ENCODE results near the gene CPLANE1.

CPLANE1 gene

GRCh38 chr5:37071901-37072581 lies 177.1 kb downstream of the CPLANE1 start:
- H2AK5ac ChIP-seq (ENCODE audit: low read length) = no peak overlapping the region
- WGBS (ENCODE audit: extremely low coverage, insufficient coverage, insufficient read length) = no CpG with 5 or more reads among the region's 1 CpG

GRCh38 chr5:37071487-37071886 lies 177.7 kb downstream of the CPLANE1 start:
- H3K9me3 ChIP-seq (ENCODE audit: insufficient read depth, low read depth, low read length) = no peaks in the 10 kb centered on the region
- no peak for DNase-seq
- H2BK120ac ChIP-seq (ENCODE audit: insufficient read depth, low read length, poor library complexity) = no peak overlapping the region
- H3K4me3 ChIP-seq (ENCODE audit: low read depth, low read length) = no peak overlapping the region
- H3K79me2 ChIP-seq (ENCODE audit: control insufficient read depth, insufficient read depth, low read length, poor library complexity) = no peaks in the 10 kb centered on the region
- no peak overlapping the region for H3K4me2 ChIP-seq (ENCODE audit: low read length)
- H3K23ac ChIP-seq (ENCODE audit: low read length) = no peak overlapping the region
- H2AFZ ChIP-seq (ENCODE audit: insufficient read depth, low read length, poor library complexity) = no peak overlapping the region
- H3K79me1 ChIP-seq (ENCODE audit: low read length) = no peaks in the 10 kb centered on the region
- H4K8ac ChIP-seq (ENCODE audit: low read depth, low read length) = no peak overlapping the region
- no peak overlapping the region for H4K91ac ChIP-seq (ENCODE audit: low read depth, low read length)
- no peak overlapping the region for H3K4ac ChIP-seq (ENCODE audit: low read depth, low read length)
- no peak overlapping the region for H2BK5ac ChIP-seq (ENCODE audit: low read depth, low read length, poor library complexity)
- H3K27ac ChIP-seq (ENCODE audit: low read depth, low read length) = no peak overlapping the region
- H2BK12ac ChIP-seq (ENCODE audit: low read length) = no peak overlapping the region
- H3K14ac ChIP-seq (ENCODE audit: low read length) = no peak overlapping the region
- no CpG with 5 or more reads among the region's 1 CpG for WGBS (ENCODE audit: extremely low coverage, insufficient coverage, insufficient read length)
- H3K9ac ChIP-seq (ENCODE audit: low read length) = no peak overlapping the region
- H3K4me1 ChIP-seq (ENCODE audit: control insufficient read depth in 1 of 2, insufficient read depth in 2 of 2, low read length in 2 of 2) = no peaks in the 10 kb centered on the region
- H3K18ac ChIP-seq (ENCODE audit: low read length) = no peak overlapping the region
- H3K36me3 ChIP-seq (ENCODE audit: control insufficient read depth in 1 of 2, insufficient read depth in 2 of 2, low read length in 2 of 2) = no peaks in the 10 kb centered on the region
- H3K27me3 ChIP-seq (ENCODE audit: insufficient read depth, low read length) = no peaks in the 10 kb centered on the region
- no peak overlapping the region for H4K12ac ChIP-seq (ENCODE audit: low read depth, low read length)
- no peak overlapping the region for H2AK5ac ChIP-seq (ENCODE audit: low read length)

More at GRCh38 chr5:37071901-37072581, 177.1 kb downstream of the CPLANE1 start:
- Histone ChIP-seq H2AFZ (ENCODE audit: insufficient read depth, low read length, poor library complexity) (no peak overlapping the region), H3K4me2 (ENCODE audit: low read length) (no peak overlapping the region), H3K4me1 (ENCODE audit: control insufficient read depth in 1 of 2, insufficient read depth in 2 of 2, low read length in 2 of 2) (no peaks in the 10 kb centered on the region), H3K4me3 (ENCODE audit: low read depth, low read length) (no peak overlapping the region), H3K27me3 (ENCODE audit: insufficient read depth, low read length) (no peaks in the 10 kb centered on the region), H4K12ac (ENCODE audit: low read depth, low read length) (no peak overlapping the region), H3K18ac (ENCODE audit: low read length) (no peak overlapping the region), H2BK120ac (ENCODE audit: insufficient read depth, low read length, poor library complexity) (no peak overlapping the region), H3K9ac (ENCODE audit: low read length) (no peak overlapping the region), H2BK5ac (ENCODE audit: low read depth, low read length, poor library complexity) (no peak overlapping the region), H3K36me3 (ENCODE audit: control insufficient read depth in 1 of 2, insufficient read depth in 2 of 2, low read length in 2 of 2) (no peaks in the 10 kb centered on the region), H3K4ac (ENCODE audit: low read depth, low read length) (no peak overlapping the region), H3K14ac (ENCODE audit: low read length) (no peak overlapping the region), H3K23ac (ENCODE audit: low read length) (no peak overlapping the region), H3K79me1 (ENCODE audit: low read length) (no peaks in the 10 kb centered on the region), H4K91ac (ENCODE audit: low read depth, low read length) (no peak overlapping the region), H4K8ac (ENCODE audit: low read depth, low read length) (no peak overlapping the region), H3K9me3 (ENCODE audit: insufficient read depth, low read depth, low read length) (no peaks in the 10 kb centered on the region), H3K79me2 (ENCODE audit: control insufficient read depth, insufficient read depth, low read length, poor library complexity) (no peaks in the 10 kb centered on the region), H2BK12ac (ENCODE audit: low read length) (no peak overlapping the region), H3K27ac (ENCODE audit: low read depth, low read length) (no peak overlapping the region)
- no peak for DNase-seq

- H3K79me1 ChIP-seq (ENCODE audit: low read length) = no peaks in the 10 kb centered on the region
- H3K4ac ChIP-seq (ENCODE audit: low read depth, low read length) = no peak overlapping the region
- H3K4me2 ChIP-seq (ENCODE audit: low read length) = no peak overlapping the region
- H4K8ac ChIP-seq (ENCODE audit: low read depth, low read length) = no peak overlapping the region
- no peak overlapping the region for H3K14ac ChIP-seq (ENCODE audit: low read length)
- no peak overlapping the region for H4K91ac ChIP-seq (ENCODE audit: low read depth, low read length)
- no peaks in the 10 kb centered on the region for H3K27me3 ChIP-seq (ENCODE audit: insufficient read depth, low read length)
- no peak for DNase-seq
- H3K79me2 ChIP-seq (ENCODE audit: control insufficient read depth, insufficient read depth, low read length, poor library complexity) = no peaks in the 10 kb centered on the region
- no CpG with 5 or more reads among the region's 9 CpGs for WGBS (ENCODE audit: extremely low coverage, insufficient coverage, insufficient read length)
- H3K9me3 ChIP-seq (ENCODE audit: insufficient read depth, low read depth, low read length) = no peaks in the 10 kb centered on the region
- H3K4me3 ChIP-seq (ENCODE audit: low read depth, low read length) = no peak overlapping the region
- no peak overlapping the region for H3K9ac ChIP-seq (ENCODE audit: low read length)
- H2BK12ac ChIP-seq (ENCODE audit: low read length) = no peak overlapping the region
- H4K12ac ChIP-seq (ENCODE audit: low read depth, low read length) = no peak overlapping the region
- H3K23ac ChIP-seq (ENCODE audit: low read length) = no peak overlapping the region
- H3K27ac ChIP-seq (ENCODE audit: low read depth, low read length) = no peak overlapping the region
- H2BK120ac ChIP-seq (ENCODE audit: insufficient read depth, low read length, poor library complexity) = no peak overlapping the region
- peaks cover 7 to 17% of the 10 kb centered on the region in 2 experiments for H3K36me3 ChIP-seq (ENCODE audit: control insufficient read depth in 1 of 2, insufficient read depth in 2 of 2, low read length in 2 of 2)
- no peak overlapping the region for H3K18ac ChIP-seq (ENCODE audit: low read length)
- no peak overlapping the region for H2AK5ac ChIP-seq (ENCODE audit: low read length)
- H3K4me1 ChIP-seq (ENCODE audit: control insufficient read depth in 1 of 2, insufficient read depth in 2 of 2, low read length in 2 of 2) = no peaks in the 10 kb centered on the region
- no peak overlapping the region for H2AFZ ChIP-seq (ENCODE audit: insufficient read depth, low read length, poor library complexity)
- no peak overlapping the region for H2BK5ac ChIP-seq (ENCODE audit: low read depth, low read length, poor library complexity)
Observed at GRCh38 chr5:37064442-37064841, 184.7 kb downstream of the CPLANE1 start.

- H2AFZ ChIP-seq (ENCODE audit: insufficient read depth, low read length, poor library complexity) = no peak overlapping the region
- no peak overlapping the region for H3K4ac ChIP-seq (ENCODE audit: low read depth, low read length)
- no peak overlapping the region for H4K8ac ChIP-seq (ENCODE audit: low read depth, low read length)
- H3K9me3 ChIP-seq (ENCODE audit: insufficient read depth, low read depth, low read length) = no peaks in the 10 kb centered on the region
- H3K23ac ChIP-seq (ENCODE audit: low read length) = no peak overlapping the region
- no peak overlapping the region for H2BK5ac ChIP-seq (ENCODE audit: low read depth, low read length, poor library complexity)
- no peak for DNase-seq
- no peak overlapping the region for H4K91ac ChIP-seq (ENCODE audit: low read depth, low read length)
- no peaks in the 10 kb centered on the region for H3K27me3 ChIP-seq (ENCODE audit: insufficient read depth, low read length)
- H3K79me2 ChIP-seq (ENCODE audit: control insufficient read depth, insufficient read depth, low read length, poor library complexity) = no peaks in the 10 kb centered on the region
- H3K4me2 ChIP-seq (ENCODE audit: low read length) = no peak overlapping the region
- peaks cover 11 to 20% of the 10 kb centered on the region in 2 experiments for H3K36me3 ChIP-seq (ENCODE audit: control insufficient read depth in 1 of 2, insufficient read depth in 2 of 2, low read length in 2 of 2)
- no CpG with 5 or more reads among the region's 7 CpGs for WGBS (ENCODE audit: extremely low coverage, insufficient coverage, insufficient read length)
- no peak overlapping the region for H2BK120ac ChIP-seq (ENCODE audit: insufficient read depth, low read length, poor library complexity)
- no peak overlapping the region for H3K9ac ChIP-seq (ENCODE audit: low read length)
- H3K79me1 ChIP-seq (ENCODE audit: low read length) = no peaks in the 10 kb centered on the region
- no peak overlapping the region for H3K18ac ChIP-seq (ENCODE audit: low read length)
- no peak overlapping the region for H4K12ac ChIP-seq (ENCODE audit: low read depth, low read length)
- H3K27ac ChIP-seq (ENCODE audit: low read depth, low read length) = no peak overlapping the region
- H2BK12ac ChIP-seq (ENCODE audit: low read length) = no peak overlapping the region
- H3K4me3 ChIP-seq (ENCODE audit: low read depth, low read length) = no peak overlapping the region
- H3K14ac ChIP-seq (ENCODE audit: low read length) = no peak overlapping the region
- H3K4me1 ChIP-seq (ENCODE audit: control insufficient read depth in 1 of 2, insufficient read depth in 2 of 2, low read length in 2 of 2) = no peaks in the 10 kb centered on the region
- no peak overlapping the region for H2AK5ac ChIP-seq (ENCODE audit: low read length)
Observed at GRCh38 chr5:37063739-37064138, 185.4 kb downstream of the CPLANE1 start.
